ENCODE data around the gene BRPF1.

The BRPF1 gene

GRCh38 chr3:9701006-9701405 is 30.5 kb upstream of the BRPF1 start:
- DNase-seq (ENCODE audit: low read depth in 2 of 2, low spot score in 1 of 2), result no peak

DNA sequence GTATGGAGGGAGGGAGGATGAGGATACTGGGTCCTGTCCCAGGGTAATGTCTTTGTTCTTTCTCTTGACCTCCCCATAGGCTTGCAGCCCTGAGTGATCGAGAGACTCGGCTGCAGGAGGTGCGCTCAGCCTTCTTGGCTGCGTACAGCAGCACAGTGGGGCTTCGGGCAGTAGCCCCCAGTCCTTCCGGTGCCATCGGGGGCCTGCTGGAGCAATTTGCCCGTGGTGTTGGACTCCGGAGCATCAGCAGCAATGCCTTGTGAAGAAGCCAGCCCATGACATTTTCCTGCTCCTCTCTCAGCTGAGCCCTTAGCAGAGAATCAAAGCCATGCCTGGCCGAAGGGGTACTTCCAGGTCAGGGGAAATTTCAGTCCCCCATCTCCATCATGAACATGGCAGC is 29.8 kb upstream of the BRPF1 start:
- no peak for DNase-seq (ENCODE audit: low read depth in 2 of 2, low spot score in 1 of 2)

GRCh38 chr3:9703240-9703639 is 28.3 kb upstream of the BRPF1 start:
- DNase-seq (ENCODE audit: low read depth in 2 of 2, low spot score in 1 of 2), result no peak

- no peak for DNase-seq (ENCODE audit: low read depth in 2 of 2, low spot score in 1 of 2)
These were observed 27.7 kb upstream of the BRPF1 start, which contains the start of gene CPNE9 for GRCh38 chr3:9703736-9704346. Gene CPNE9, plus strand, starts transcription at chr3:9703833. Its CDS starts 164 bp downstream, at chr3:9703997.

GRCh38 chr3:9704347-9705322 is 26.9 kb upstream of the BRPF1 start:
- no peak for DNase-seq (ENCODE audit: low read depth in 2 of 2, low spot score in 1 of 2)

DNA sequence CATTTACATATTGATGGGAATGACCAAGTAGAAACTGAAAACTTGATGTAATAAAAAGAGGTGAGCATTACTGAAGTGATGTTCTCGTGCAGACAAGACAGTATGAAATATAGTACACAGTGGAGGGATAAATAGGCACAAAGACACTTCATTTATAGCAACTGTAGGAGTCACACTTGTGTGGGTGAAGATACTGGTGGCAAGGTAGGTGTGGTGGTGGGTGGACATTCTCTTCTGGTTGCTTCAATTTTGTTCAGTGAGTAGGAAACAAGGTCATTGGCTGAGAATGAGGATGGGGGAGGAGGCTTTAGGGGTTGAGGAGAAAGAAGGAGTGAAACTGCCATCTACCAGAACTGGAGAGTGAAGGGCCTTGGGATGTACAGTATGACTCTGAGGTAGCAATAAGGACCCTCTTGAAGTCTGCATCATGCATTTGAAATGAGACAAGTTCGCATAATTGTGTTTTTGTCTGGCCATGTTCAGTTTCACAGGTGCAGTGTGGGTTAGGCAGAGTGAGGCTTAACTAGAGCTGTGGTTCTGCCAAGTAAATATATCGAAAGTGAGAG is 21.3 kb upstream of the BRPF1 start:
- no peak for DNase-seq (ENCODE audit: low read depth in 2 of 2, low spot score in 1 of 2)

DNA sequence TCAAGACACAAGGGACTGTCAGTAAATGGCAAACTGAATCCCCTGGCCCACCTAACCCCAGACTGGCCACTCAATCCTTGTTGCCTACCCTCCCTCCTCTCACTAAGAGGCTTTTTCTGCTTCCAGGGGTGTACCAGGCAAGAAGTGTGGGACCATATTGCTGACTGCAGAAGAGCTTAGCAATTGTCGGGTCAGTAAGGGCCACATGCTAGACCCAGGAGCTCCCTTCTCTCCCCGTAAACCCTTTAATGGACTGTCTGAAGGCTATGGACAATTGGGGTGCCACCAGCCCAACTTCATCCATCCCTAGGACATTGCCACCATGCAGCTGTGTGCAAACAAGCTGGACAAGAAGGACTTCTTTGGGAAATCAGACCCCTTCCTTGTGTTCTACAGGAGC is 19.1 kb upstream of the BRPF1 start:
- no peak for DNase-seq (ENCODE audit: low read depth in 2 of 2, low spot score in 1 of 2)

GRCh38 chr3:9713142-9713541 is 18.4 kb upstream of the BRPF1 start:
- no peak for DNase-seq (ENCODE audit: low read depth in 2 of 2, low spot score in 1 of 2)

- no peak for DNase-seq (ENCODE audit: low read depth in 2 of 2, low spot score in 1 of 2)
These were observed 16.4 kb upstream of the BRPF1 start for GRCh38 chr3:9715136-9715535.

- DNase-seq (ENCODE audit: low read depth in 2 of 2, low spot score in 1 of 2), result peak in 1 of 2 donors; percentile 14
These were observed 15.6 kb upstream of the BRPF1 start for GRCh38 chr3:9715764-9716437.

- DNase-seq (ENCODE audit: low read depth in 2 of 2, low spot score in 1 of 2), result no peak
These were observed 14.6 kb upstream of the BRPF1 start for GRCh38 chr3:9716801-9717555.

GRCh38 chr3:9717563-9717962 is 14.0 kb upstream of the BRPF1 start:
- no peak for DNase-seq (ENCODE audit: low read depth in 2 of 2, low spot score in 1 of 2)

DNA sequence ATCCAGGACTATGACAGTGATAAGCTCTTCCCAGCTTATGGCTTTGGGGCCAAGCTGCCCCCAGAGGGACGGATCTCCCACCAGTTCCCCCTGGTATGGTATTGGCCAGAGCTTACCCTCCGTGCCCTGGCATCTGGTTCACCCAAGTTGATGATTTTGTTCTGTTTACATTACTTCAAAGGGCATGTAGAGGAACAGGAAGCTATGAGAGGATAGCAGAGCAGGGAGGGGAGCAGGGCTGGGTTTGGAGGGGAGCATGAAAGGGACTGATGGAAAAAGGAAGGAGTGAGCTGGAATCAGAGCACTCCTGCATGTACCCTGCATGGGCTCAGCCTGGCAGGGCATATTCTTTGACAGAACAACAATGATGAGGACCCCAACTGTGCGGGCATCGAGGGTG is 13.4 kb upstream of the BRPF1 start:
- no peak for DNase-seq (ENCODE audit: low read depth in 2 of 2, low spot score in 1 of 2)

GRCh38 chr3:9721015-9721699 is 10.4 kb upstream of the BRPF1 start:
- DNase-seq (ENCODE audit: low read depth in 2 of 2, low spot score in 1 of 2), result no peak

DNA sequence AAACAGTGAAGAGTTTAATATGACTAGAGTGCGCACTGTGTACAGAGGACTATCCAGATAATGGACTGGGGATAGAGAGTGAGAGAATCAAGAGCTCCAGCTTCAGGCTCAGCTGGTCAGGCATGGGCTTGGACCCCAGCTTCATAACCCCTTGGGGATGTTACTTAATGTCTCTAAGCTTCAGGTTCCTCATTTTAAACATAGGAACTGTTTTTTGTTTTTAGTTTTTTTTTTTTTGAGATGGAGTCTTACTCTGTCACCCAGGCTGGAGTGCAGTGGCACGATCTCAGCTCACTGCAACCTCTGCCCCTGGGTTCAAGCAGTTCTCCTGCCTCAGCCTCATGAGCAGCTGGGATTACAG is 9.9 kb upstream of the BRPF1 start:
- DNase-seq (ENCODE audit: low read depth in 2 of 2, low spot score in 1 of 2), result no peak

- no peak for DNase-seq (ENCODE audit: low read depth in 2 of 2, low spot score in 1 of 2)
These were observed 5.6 kb upstream of the BRPF1 start for GRCh38 chr3:9725775-9726515.

GRCh38 chr3:9727041-9727595 is 4.4 kb upstream of the BRPF1 start:
- DNase-seq (ENCODE audit: low read depth in 2 of 2, low spot score in 1 of 2), result no peak

DNA sequence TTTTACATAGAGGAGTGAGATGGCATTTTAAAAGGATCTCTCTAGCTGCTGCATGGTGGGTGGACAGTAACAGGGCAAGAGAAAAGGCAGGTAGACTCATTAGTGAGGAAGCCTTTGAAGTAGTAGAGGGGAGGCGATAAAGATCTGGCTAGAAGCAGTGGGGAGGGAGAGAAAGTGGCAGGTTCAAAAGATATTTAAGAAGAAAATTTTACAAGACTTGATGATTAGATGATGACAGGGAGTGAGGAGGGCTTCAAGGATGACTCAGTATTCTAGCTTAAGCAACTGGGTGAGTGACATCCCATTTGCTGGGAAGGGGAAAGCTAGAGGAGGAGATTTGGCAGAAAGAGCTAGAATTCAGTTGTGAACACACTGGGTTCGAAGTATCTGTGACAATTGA is 3.8 kb upstream of the BRPF1 start:
- no peak for DNase-seq (ENCODE audit: low read depth in 2 of 2, low spot score in 1 of 2)

DNA sequence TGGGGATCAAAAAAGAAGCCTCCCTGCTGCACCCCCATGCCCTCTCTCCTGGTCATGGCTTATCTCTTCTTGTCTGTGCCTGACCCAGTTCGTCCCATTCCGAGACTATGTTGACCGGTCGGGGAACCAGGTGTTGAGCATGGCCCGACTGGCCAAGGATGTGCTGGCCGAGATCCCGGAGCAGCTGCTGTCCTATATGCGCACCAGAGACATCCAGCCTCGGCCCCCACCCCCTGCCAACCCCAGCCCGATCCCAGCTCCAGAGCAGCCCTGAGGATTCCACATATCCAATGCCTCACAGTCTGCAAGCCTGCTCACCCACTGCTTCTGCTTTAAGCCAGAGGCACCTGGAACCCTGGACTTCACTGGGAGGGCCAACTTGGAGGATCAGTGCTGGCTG is 2.1 kb upstream of the BRPF1 start:
- DNase-seq (ENCODE audit: low read depth in 2 of 2, low spot score in 1 of 2), result no peak

Data from stimulated activated CD8-positive, alpha-beta memory T cell treated with anti-CD3 and anti-CD28 coated beads, Interleukin-4, amount 100 ng/mL, for 4 hours (primary cell).